NCI-H526 (cell line): ENCODE measurements around the gene DOCK10.

Experiments used
- DNase-seq, 2 experiments: peaks; one replicate each; lab custom pipeline; 2025; lab: John Stamatoyannopoulos, UW

Gene DOCK10

DNA sequence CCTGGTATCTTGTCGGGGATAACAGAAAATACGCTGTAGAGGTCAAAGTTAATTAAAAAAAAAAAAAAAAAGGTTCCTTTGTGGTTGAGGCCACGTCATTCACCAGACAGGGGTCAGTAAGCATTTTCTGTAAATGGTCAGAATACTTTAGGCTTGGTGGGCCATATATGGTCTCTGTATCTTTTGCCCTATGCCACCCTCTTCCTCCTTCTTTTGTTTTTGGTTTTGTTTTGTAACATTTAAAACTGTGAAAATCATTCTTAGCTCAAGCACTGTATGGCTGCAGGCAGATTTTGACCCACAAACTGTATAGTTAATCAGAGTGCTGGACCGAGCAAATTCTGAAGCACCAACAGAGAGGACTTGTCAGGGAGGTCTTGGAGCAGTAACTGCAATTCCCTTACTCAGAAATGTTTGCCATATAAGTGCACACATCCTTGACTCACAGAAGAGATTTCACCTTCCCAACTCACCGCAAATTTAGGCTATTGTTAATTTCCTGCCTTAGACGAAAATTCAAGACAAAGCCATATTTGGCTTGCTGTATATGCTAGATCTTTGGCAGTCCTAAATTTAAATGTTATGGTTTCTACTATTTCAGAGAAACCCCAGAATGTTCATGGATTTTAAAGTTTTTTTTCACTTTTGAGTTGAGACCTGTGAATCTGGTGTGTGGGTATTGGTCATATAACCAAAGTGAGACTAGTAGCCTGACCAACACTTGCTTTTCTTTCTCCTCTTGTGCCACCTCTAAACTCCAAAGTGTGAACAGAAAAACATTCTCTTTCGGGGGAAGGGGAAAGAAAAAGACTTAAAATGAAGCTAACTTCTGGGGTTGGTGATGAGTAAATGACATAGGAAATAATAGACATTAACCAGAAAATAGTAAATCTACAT is 65.4 kb downstream of the DOCK10 start:
- no peak for DNase-seq

DNA sequence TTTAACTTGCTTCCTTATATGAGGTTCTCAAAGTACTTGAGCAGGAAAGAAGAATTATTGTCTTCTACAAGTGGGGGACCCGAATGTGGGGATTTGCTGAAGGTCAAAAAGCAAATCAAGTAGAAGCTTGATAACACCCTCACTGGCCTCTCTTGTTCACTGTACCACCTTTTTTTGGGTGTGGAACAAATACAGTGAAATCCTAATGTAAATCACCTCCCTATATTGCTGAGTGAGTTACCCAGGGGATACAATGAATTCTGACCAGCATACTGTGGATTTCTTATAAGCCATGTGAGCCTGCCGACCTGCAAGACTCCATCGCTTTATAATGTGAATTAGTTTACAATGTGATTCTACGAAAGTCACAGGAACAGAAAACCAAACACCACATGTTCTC is 66.5 kb downstream of the DOCK10 start:
- DNase-seq, result no peak

DNA sequence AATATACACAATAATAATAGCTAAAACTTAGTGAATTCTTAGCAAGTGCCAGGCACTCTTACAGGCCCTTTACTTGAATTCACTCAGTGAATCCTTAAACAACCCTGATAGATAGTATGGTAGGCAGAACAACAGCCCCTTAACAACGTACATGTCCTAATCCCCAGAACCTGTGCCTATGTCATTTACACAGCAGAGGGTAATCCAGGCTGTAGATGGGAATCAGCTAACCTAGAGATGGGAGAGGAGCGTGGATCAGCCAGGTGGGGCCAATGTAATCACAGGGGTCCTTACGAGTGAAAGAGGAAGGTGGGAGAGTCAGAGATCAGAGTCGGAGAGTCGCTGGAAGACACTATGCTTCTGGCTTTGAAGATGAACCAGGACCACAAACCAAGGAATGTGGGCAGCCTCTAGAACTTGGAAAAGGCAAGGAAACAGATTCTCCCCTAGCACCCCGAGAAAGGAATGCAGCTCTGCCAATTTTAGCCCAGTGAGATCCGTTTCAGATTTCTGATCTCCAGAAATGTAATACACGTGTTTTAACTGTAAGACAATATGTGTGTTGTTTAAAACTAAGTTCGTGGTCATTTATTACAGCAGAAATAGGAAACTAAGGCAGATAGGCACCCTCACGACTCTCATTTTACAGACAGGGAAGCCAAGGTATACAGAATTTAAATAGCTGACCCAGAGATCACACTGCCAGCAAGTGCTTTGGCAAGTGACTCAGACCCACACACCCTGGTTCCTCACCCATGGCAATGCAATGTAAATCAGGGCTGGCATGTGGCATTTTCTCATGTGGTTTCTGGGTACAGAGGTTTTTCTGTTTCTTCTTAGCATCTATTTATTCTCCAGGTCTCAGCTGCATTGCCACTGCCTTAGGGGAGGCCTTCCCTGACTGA is 68.9 kb downstream of the DOCK10 start:
- no peak for DNase-seq

DNA sequence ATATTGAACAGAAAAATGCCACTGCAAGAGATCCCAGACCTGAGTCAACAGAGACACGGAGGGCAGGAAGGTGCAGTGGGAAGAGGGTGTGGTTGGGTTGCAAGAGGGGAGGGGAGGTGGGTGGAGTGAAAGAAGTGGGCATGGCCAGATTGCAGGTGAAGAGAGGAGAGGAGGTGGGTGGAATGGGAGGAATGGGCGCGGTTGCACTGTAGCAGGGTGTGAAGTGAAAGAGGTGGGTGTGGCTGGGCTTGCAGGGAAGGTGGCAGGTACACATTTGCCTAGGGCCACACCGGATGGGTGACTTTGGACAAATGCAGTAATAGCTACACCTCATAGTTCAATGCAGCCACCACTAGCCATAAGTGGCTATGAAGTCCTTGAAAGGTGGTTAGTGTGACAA is 71.1 kb downstream of the DOCK10 start:
- peak in 1 of 2 experiments; percentile 45 for DNase-seq

DNA sequence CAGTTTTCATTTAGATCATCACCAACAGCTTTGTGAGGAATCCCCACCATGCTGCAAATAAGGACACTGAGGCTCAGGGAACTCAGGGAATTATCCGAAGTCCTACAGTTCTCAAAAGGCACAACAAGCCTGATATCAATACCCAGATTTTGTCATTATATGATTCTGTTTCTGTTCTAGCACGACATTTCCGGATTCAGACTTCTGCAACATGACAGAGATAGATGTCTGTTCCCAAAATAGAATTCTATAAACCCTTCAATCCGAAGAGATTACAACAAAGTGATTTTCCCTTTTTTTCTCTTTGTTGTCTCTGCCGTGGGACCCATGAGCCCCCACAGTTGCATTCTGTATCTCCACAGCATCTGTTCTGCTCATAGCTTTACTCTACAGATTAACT is 72.0 kb downstream of the DOCK10 start:
- no peak for DNase-seq

DNA sequence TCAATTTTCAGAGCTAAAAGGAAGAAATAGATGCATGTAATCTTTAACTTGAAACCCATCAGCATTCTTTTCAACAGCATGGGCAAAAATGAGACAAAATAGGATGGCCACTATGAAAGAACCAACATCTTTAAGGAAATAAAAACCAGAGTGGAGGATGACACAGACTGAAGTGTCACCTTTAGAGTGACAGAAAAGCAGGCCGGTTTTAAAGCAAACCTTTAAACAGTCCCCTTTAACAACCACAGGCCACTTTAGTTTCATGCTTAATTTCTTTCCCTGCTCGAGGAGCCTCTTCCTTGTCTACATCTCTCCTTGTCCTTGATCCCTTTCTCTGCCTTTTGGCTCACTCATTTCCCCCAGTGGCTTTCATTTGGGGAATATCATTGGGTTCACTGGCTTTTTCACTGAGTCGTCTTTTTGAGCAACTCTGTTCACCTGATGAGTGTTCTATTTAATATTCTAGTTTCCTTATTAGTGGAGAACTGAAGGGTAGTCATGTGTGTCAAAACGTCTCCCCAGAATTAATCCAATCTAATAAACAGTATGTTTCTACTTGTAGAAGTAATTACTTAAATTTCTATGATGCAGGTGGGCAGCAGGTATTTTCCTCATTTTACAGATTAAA is 72.5 kb downstream of the DOCK10 start:
- DNase-seq, result no peak

DNA sequence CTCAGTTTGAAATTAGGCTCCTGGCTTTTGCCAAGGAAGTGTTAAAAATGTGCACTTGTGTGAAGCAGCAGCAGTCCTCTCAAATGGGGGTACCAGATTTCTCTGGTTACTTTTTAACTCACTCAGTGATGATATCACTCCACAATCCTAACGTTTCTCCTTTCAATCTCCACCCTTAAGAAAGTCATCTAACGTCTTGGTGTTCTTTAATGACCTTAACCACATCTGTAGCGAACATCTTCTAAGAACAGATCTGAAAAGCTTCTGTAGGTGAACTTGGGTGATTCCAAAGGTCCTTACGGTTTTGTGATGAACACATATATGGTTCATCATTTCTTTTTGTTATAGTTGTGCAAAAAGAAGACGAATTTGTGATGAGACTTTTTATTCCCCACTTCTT is 73.2 kb downstream of the DOCK10 start:
- no peak for DNase-seq

DNA sequence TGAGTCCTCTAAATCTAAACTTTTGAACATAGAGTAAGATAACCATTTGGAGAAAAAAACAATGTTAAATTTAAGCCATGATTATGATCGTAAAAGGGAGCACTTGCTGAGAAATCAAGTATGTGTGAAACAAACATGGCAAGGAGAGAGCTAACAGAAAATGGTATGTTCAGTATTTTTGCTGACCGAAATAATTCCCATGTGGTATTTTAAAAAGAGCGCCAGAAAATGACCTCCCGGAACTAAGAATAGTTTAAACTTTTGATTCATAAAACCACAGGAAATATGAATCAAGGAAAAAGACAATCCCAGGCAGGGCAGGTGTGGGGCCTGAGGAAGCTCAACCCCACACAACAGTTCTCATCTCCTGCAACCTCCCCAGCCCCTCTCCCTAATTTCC is 74.2 kb downstream of the DOCK10 start:
- no peak for DNase-seq

DNA sequence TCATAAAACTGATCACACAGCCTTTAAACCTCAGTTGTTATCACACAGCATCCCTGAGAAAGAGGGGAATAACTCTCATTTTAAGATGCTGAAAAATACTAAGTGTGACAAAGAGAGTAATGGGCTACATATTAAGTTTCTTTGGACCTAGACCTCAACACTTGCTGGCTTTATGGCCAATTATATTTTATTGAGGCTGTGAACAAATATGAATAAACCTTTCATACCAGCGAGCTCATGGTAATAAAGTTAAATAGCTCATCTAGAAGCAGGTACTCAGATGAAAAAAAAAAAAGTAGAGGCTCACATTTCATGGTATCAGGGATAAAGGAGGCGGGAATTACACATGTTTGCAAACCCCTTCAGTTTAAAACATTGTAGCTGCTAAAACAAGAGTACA is 75.7 kb downstream of the DOCK10 start:
- DNase-seq, result no peak

DNA sequence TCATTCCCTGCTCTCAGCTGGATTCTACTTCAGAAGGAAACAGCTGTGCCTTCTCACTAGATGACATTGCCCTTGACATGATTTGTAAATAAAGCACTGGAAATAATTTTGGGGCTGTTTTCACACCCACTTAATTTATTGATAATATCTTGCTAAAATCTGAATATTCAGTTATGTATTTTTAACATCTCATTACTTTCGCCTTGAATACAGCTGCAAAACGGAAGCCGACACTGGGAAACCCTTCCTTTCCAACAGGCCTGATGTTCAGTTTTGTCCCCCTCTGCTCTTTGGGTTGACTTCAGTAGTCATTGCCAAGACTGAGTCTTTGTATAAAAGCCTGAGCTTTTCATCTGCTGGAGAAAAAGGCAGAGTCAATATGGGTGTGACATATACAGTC is 82.7 kb downstream of the DOCK10 start:
- no peak for DNase-seq

DNA sequence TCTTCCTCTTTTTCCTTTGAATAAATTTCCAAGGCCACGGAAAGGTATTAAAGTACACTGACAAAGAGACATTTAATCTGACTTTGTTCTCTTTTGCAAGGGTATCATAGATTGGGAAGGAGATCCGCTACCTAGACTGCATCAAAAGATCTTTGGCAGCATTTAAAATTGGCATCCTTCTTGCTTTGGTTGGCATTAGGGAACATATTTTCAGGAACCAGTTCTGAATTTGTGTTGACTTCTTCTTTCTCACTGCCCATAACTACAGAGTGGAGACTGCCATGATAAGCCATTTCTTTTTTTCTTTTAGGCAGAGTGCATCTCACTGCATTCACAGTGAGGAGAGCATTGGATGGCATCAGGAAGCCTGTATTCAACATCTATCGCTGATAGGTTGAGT is 83.4 kb downstream of the DOCK10 start:
- no peak for DNase-seq

DNA sequence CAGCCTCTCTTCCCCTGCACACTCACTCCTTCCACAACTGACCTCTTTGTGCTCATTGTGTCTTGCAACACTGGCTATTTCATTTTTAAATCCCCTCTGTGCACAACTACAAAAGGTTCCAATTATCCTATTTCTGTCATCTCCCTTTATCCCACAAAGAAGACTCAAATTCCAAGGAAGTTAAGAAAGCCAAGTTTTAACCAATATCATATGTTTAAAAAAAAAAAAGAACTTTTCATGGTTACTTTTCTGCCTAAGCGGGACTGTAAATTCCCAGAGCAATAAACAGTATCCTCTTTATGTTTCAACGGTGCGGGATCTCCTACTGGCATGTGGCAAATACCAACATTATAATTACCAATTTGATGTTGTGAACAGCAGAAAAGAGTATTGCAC is 83.8 kb downstream of the DOCK10 start:
- no peak for DNase-seq

DNA sequence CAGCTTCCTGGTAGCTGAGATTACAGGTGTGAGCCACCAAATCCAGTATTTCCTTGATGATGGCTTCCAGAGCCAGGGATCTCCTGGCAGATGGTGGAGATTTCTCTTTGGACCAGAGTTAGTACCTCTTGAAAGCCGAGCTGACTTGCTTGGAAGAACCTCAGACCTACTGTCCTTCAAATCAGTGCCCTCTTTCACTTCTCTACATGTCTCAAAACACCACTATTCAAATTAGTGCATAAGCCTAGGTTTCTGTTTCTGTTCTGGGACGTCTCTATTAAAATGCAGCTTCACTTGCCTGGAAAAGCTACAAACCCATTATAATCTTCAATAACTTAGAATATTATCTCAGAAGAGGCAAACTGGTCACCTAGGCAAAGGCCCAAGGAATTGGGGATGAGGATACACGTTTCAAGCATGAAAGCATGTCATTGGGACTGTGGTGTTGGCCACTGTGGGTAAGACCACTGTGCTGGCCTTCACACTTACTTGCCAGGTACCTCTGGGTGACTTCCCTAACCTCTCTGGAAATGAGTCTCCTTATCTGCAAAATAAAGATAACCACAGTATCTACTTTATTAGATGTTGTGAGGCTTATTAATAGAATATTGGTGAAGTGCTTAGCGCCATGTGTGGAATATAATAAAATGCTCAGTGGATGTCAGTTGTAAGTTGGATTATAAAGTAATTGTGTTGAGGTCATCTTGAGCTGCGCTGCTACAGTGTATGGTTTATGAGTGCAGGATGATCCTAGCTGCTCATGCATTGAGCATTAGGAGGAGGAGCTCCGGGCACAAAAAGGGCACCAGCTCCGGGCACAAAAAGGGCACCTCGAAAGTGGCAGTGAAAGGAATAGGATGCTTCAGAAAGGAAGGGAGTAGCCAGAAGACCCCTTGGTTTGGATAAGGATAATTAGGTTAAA is 84.5 kb downstream of the DOCK10 start:
- DNase-seq, result no peak

DNA sequence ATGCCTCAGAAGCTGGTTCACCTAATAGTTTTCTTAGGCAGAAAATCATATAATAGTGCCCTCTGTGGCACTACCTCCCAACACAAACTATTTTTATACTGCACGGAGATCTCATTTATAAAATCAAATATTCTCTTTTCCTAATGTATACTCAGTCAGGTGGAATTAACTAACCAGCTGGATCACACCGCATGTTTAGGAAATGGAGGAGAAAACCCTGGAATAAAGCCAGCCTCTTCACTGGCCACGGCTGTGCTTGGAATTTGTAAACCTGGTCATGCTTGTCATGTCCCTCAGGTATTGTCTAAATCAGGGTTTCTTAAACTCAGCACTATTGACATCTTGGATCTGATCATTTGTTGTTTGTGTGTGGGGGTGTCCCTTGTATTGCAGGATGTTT is 85.6 kb downstream of the DOCK10 start:
- DNase-seq, result no peak

DNA sequence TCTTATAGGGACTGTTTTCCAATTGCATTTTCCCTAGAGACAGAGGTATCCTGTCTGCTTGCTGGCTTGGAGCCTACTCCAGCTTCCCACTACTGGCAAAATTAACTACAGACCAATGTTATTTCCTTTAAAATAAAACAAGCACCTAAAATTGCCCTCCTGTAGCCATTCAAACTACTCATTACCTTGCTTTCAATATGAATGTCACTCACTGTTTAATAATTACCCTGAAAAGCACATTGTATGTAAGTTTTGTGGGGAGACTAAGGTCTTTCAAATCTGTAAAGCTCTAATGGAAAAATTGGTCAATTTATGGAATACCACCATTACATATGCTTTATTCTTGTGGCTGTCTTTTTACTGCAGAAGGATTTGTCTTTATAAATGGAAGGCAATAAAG is 87.3 kb downstream of the DOCK10 start:
- no peak for DNase-seq

DNA sequence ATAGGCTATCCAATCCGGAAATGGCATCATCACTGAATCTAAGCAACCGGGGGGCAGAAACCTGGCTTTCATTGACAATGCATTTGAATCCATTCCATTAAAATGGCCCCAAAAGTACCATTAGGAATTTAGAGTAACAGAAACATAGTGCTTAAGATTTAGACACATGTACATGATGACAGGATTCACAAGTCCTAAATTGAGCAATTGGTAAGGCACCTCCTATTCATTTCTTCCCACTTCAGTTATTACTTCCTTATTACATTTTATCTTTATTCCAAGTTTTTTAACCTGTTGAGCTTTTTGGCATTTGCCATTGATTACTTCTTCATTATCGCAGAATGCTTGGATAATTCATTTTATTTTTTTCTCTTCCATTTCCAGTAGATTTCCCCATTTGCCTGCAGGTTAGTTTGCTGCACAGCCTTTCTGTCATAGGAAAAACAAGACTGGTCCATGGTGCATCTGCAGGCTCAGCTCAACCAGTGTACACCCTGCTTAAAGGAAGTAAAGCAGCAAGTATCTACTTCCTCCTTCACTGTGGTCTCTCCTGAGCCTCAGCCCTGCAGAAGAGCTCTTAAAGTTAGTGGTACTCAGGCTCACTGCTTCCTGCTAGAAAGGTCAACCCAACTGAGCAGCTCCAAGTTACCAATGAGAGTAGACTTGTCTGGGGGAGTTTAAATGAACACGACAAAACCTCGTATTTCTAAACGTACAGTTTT is 89.2 kb downstream of the DOCK10 start:
- DNase-seq, result no peak

DNA sequence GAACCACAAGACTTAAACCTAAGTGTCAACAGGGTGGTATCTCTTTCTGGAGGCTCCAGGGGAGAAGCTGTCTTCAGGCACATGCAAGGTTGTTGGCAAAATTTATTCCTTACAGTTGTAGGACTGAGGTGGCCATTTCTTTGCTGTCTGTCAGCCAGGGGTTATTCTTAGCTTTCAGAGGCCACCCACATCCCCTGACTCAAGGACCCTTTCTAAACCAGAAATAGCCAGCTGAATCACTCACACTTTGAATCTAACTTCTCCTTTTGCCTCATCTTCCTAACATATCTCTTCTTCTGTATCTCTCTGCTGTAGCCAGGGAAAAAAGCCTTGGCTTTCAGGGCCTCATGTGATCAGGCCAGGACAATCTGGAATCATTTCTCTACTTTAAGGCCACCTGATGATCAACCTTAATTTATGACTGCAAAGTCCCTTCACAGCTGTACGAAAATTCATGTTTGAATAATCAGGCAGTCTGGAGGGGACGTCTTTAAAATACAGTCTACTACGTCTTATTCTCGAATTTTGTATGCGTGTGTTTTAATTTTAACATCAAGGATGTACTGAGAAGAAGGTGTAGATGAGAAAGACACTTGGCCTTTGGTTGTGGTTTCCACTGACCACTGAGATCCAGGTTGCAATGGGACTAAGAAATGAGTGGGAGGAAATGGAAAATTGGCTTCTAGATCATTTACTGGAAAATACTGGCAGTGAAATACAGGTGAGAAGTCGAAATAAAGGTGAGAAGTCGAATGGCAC is 90.4 kb downstream of the DOCK10 start:
- no peak for DNase-seq

DNA sequence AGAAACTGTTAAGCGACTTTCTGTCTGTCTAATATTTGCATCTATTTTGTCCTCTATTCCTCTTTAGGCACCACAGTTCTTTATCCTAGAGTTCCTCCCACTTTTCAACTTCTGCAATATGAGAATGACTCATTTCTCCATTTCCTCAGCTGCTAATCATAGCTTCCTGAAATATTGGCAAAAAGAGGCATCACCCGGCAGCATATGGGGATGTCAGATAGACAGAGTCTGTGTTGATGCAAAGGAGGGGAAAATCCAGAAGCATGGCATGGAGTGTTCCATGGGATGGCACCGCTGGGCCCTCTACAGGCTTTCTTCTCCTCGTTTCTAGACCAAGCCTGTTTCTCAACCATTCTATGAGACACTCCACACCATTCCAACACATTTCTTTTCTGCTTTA is 93.4 kb downstream of the DOCK10 start:
- no peak for DNase-seq

DNA sequence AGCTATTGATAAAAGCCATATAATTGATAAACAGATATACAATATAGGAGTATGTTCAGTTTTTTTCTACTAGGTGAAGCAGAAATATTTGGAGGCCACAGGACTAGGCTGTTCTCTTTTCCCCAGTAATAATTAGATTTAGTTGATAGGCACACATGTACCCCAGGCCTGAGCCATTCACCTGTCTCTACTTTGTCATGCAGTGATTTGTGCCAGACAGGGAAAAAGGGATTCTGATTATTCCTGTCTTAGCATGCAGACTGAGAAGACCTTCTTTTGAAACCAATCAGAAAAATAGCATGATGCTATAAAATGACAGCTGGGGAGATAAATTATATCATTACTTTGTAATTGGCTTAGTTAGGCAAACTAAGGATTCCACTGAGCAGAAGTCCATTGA is 94.3 kb downstream of the DOCK10 start:
- DNase-seq, result no peak

DNA sequence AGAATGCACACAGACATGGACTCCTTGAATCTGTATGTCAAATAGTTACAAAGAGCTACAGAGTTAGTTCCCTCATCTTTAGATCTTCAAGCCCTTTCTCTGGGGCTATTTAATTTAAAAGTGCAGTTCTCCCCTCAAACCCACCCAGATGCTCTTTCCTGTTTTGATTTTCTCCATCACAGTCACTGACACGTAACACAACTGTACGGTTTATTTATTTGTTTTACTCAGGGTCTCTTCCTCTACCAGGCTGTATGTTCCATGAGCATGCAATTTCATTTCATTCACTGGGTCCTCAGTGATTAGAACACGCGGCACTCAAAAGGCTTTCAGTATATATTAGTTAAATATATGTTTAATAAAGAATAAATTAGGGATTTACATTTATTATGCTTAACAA is 94.7 kb downstream of the DOCK10 start:
- no peak for DNase-seq
